ENCODE data around the gene SGCE.

- TF ChIP-seq TEAD4 (CRISPR knock-in tag; IDR thresholded peaks at IDR 0.05) = no peak
- TF ChIP-seq KAT7 (CRISPR knock-in tag; IDR thresholded peaks at IDR 0.05; ENCODE audit: borderline replicate concordance) = no peak
- TF ChIP-seq NR2C2 (CRISPR knock-in tag; IDR thresholded peaks at IDR 0.05) = no peak
- no peak for TF ChIP-seq CTCF (IDR thresholded peaks at IDR 0.05)
- TF ChIP-seq CREB1 (CRISPR knock-in tag; IDR thresholded peaks at IDR 0.05) = no peak
- TF ChIP-seq, protein P1, sequence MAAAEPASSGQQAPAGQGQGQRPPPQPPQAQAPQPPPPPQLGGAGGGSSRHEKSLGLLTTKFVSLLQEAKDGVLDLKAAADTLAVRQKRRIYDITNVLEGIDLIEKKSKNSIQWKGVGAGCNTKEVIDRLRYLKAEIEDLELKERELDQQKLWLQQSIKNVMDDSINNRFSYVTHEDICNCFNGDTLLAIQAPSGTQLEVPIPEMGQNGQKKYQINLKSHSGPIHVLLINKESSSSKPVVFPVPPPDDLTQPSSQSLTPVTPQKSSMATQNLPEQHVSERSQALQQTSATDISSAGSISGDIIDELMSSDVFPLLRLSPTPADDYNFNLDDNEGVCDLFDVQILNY (CRISPR knock-in tag; IDR thresholded peaks at IDR 0.05) = no peak
- TF ChIP-seq, protein P2, sequence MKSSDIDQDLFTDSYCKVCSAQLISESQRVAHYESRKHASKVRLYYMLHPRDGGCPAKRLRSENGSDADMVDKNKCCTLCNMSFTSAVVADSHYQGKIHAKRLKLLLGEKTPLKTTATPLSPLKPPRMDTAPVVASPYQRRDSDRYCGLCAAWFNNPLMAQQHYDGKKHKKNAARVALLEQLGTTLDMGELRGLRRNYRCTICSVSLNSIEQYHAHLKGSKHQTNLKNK (CRISPR knock-in tag; IDR thresholded peaks at IDR 0.05) = no peak
- TF ChIP-seq FOXJ3 (CRISPR knock-in tag; IDR thresholded peaks at IDR 0.05; ENCODE audit: borderline replicate concordance) = no peak
- no peak for TF ChIP-seq TP53 (CRISPR knock-in tag; IDR thresholded peaks at IDR 0.05)
Observed at GRCh38 chr7:94580601-94581000, 75.3 kb downstream of the SGCE start.

Measured in WTC11 (cell line).